Panc1 (cell line): Measurements from ENCODE around the gene SCN8A. TPM values are rescaled to one million over a fixed set of nuclear protein-coding genes. Genes with fewer than 3 reads are reported as not detected.

ENCODE experiments used
- ATAC-seq: fragments of 200-7000 bp; cut with Tn5 transposase; 2 replicates; pipeline ENCODE4 v1.9.1; 2020; ENCODE audit warnings: mild to moderate bottlenecking, moderate library complexity
- BruUV-seq: library from RNA; stranded (reverse); fragments of 400-500 nt; replicated peaks from 2 replicates; lab custom pipeline; 2021; lab: Mats Ljungman, UMichigan
- CTCF ChIA-PET: fragments of 300-600 bp; sonication (Branson Sonifier 250); formaldehyde crosslinking; loops from one replicate; lab custom pipeline; 2022; ENCODE audit warnings: antibody characterized with exemption; lab: Charles Lee
- POLR2A ChIA-PET: fragments of 300-600 bp; sonication (Branson Sonifier 250); formaldehyde crosslinking; loops from one replicate; lab custom pipeline; 2022; ENCODE audit warnings: antibody characterized with exemption; lab: Charles Lee
- DNase-seq: peaks from one replicate; pipeline ENCODE4 v3.0.0-alpha.2; 2010; ENCODE audit warnings: low read depth, low spot score
- H3K27ac ChIP-seq: 2 replicates; pipeline ENCODE4 v1.5.1; 2011; ENCODE audit warnings: mild to moderate bottlenecking, low read length, inconsistent platforms
- H3K27me3 ChIP-seq: fragments of 200-500 bp; sonication (Bioruptor generic); 2 replicates; pipeline ENCODE4 v1.6.0; 2014; ENCODE audit warnings: low read length, inconsistent platforms; ENCODE audit not compliant: control insufficient read depth, insufficient read depth
- H3K36me3 ChIP-seq: fragments of 200-500 bp; sonication (Bioruptor generic); 2 replicates; pipeline ENCODE4 v1.5.1; 2014; ENCODE audit warnings: inconsistent platforms, mild to moderate bottlenecking, low read length, moderate library complexity; ENCODE audit not compliant: control insufficient read depth, insufficient read depth
- H3K4me1 ChIP-seq: 2 replicates; pipeline ENCODE4 v1.5.1; 2011; ENCODE audit warnings: inconsistent platforms, mild to moderate bottlenecking, low read length, moderate library complexity; ENCODE audit not compliant: control insufficient read depth, insufficient read depth
- H3K4me3 ChIP-seq, 2 experiments: 2 replicates each; pipeline ENCODE4 v1.5.1; 2011 to 2012; ENCODE audit warnings: low read depth in 2 of 2, low read length in 2 of 2, mild to moderate bottlenecking in 2 of 2, inconsistent platforms in 1 of 2, moderate library complexity in 1 of 2
- H3K9me3 ChIP-seq: fragments of 200-500 bp; sonication (Bioruptor generic); 2 replicates; pipeline ENCODE4 v1.5.1; 2014; ENCODE audit warnings: low read depth, mild to moderate bottlenecking, inconsistent platforms, low read length, moderate library complexity; ENCODE audit not compliant: control insufficient read depth, insufficient read depth
- CTCF ChIP-seq: fragments of 450-650 bp; IDR thresholded peaks from 2 replicates; pipeline ENCODE4 v1.5.1; 2017; ENCODE audit warnings: mild to moderate bottlenecking
- POLR2AphosphoS5 ChIP-seq: IDR thresholded peaks from 2 replicates; pipeline ENCODE4 v1.6.1; 2012; ENCODE audit warnings: mild to moderate bottlenecking, low read depth, low read length, moderate library complexity
- REST ChIP-seq, 2 experiments: IDR thresholded peaks; 2 replicates each; pipeline ENCODE4 v1.6.1; 2011 to 2012; ENCODE audit warnings: low read depth in 2 of 2, control low read depth in 1 of 2, low read length in 1 of 2, mild to moderate bottlenecking in 1 of 2, moderate library complexity in 1 of 2; ENCODE audit not compliant: insufficient read depth in 1 of 2
- SIN3A ChIP-seq: IDR thresholded peaks from 2 replicates; pipeline ENCODE4 v1.6.1; 2012; ENCODE audit warnings: low read depth, mild to moderate bottlenecking, low read length, moderate library complexity, borderline replicate concordance; ENCODE audit not compliant: insufficient read depth
- TCF7L2 ChIP-seq: IDR thresholded peaks from 2 replicates; pipeline ENCODE4 v1.6.1; 2011; ENCODE audit warnings: mild to moderate bottlenecking, low read depth, low read length, inconsistent platforms
- in situ Hi-C: cut with HindIII; loops from 2 replicates; pipeline ENCODE4 v1.10.0; 2016; ENCODE audit warnings: low sequenced_read_pairs, low pct_unique_long_range_greater_than_20kb
- intact Hi-C: fragments of 100-400 bp; cut with micrococcal nuclease; formaldehyde crosslinking; loops from one replicate; pipeline ENCODE4 v1.10.0; 2022; ENCODE audit not compliant: unreplicated experiment
- total RNA-seq: library from RNA; stranded (reverse); gene quantifications from one replicate; pipeline ENCODE4 v1.2.1, GENCODE V29; 2021; ENCODE audit not compliant: unreplicated experiment

Gene SCN8A
- total RNA-seq, 1 experiment from 2014 or later: 8.6 TPM

DNA sequence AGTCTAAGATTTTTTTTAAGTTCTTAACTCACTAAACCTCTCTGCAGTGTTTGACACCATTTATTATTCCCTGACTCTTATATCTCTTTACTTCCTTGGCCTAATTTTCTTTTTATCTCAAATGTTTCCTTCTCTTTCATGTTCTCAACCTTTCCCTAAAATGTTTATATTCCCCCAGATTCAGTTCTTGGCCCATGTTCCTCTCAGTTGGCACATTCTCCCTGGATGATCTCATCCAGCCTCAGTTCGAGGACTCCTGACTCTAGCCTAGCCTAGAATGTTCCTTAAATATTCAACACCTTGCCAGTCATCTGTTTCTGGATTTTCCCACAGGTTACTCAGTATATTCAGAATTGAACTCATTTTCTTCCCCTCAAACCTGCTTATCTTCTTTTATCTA is 81.3 kb downstream of the SCN8A start:
- intact Hi-C loops (loop anchor here (10.0 kb wide), 2 partner anchors 138 to 248 kb away; partner anchors contain the start of gene SLC4A8), in situ Hi-C loops (no loop called here)
- Histone ChIP-seq H3K36me3 (no peaks in the 10 kb centered on the region), H3K4me3 (no peak overlapping the region), H3K4me1 (no peaks in the 10 kb centered on the region), H3K27me3 (no peaks in the 10 kb centered on the region), H3K27ac (no peak overlapping the region), H3K9me3 (no peaks in the 10 kb centered on the region)
- no peak for ATAC-seq
- ChIA-PET CTCF (no interaction called here), POLR2A (no interaction called here)
- TF ChIP-seq CTCF: no peak
- no peak for TF ChIP-seq TCF7L2
- TF ChIP-seq REST (IDR thresholded peaks at IDR 0.05; ENCODE audit: insufficient read depth in 1 of 2, low read depth in 2 of 2, low read length in 1 of 2): no peak
- TF ChIP-seq POLR2AphosphoS5: no peak
- TF ChIP-seq SIN3A: no peak
- DNase-seq: no peak
- no TSS peak for BruUV-seq

- intact Hi-C loops: loop anchor here (10.0 kb wide), 2 partner anchors 140 to 250 kb away; partner anchors contain the start of gene SLC4A8
- CTCF ChIA-PET: interaction anchor here (0.6 kb wide), 1 partner anchor 322 kb away, joined by 3 read pairs; no protein-coding TSS in a partner anchor
Observed at GRCh38 chr12:51675071-51675803, 84.2 kb downstream of the SCN8A start.

More at GRCh38 chr12:51675071-51675803, 84.2 kb downstream of the SCN8A start:
- no peaks in the 10 kb centered on the region for H3K27me3 ChIP-seq
- H3K4me3 ChIP-seq: no peak overlapping the region
- no TSS peak for BruUV-seq
- H3K27ac ChIP-seq: no peak overlapping the region
- DNase-seq: no peak
- POLR2A ChIA-PET: interaction anchor here (0.9 kb wide), 1 partner anchor 28 kb away, joined by 3 read pairs; no protein-coding TSS in a partner anchor
- TF ChIP-seq POLR2AphosphoS5: no peak
- no peak for TF ChIP-seq CTCF
- no peak for TF ChIP-seq SIN3A
- TF ChIP-seq TCF7L2: no peak
- no peak for TF ChIP-seq REST (IDR thresholded peaks at IDR 0.05; ENCODE audit: insufficient read depth in 1 of 2, low read depth in 2 of 2, low read length in 1 of 2)
- no peaks in the 10 kb centered on the region for H3K9me3 ChIP-seq
- H3K36me3 ChIP-seq: no peaks in the 10 kb centered on the region
- no peak for ATAC-seq
- no peaks in the 10 kb centered on the region for H3K4me1 ChIP-seq
- in situ Hi-C loops: no loop called here
